ENCODE results near the gene ASTN2.

GRCh38 chr9:116798521-116798920 is 616.3 kb downstream of the ASTN2 start:
- no peak for TF ChIP-seq CTCF (IDR thresholded peaks at IDR 0.05)
- no peak for TF ChIP-seq POLR2A (IDR thresholded peaks at IDR 0.05)
- no peak for TF ChIP-seq POLR2AphosphoS5 (IDR thresholded peaks at IDR 0.05)

Measured in transverse colon (tissue), 4 donors.